ENCODE data around the gene OCIAD2. TPM values are rescaled to one million over a fixed set of nuclear protein-coding genes. Genes with fewer than 3 reads are reported as not detected.

OCIAD2 gene
- total and polyA plus RNA-seq, 8 donors, result 15.5 to 52.4 (median 19.2) TPM

GRCh38 chr4:48947731-48948130 is 41.2 kb upstream of the OCIAD2 start:
- no peak overlapping the region for H3K4me3 ChIP-seq
- intact Hi-C loops (cut with DNase I), result no loop called here
- DNase-seq, result no peak
- WGBS, 2 donors, result 79 to 80% methylated on average over 1 of the region's 1 CpG
- no peak for ATAC-seq
- no peak for TF ChIP-seq CTCF (IDR thresholded peaks at IDR 0.05)
- H3K4me1 ChIP-seq, result no peaks in the 10 kb centered on the region
- no peak overlapping the region for H3K27ac ChIP-seq
- no peaks in the 10 kb centered on the region for H3K9me3 ChIP-seq
- FAIRE-seq, result no peak
- H3K36me3 ChIP-seq, result no peaks in the 10 kb centered on the region
- no peaks in the 10 kb centered on the region for H3K27me3 ChIP-seq

GRCh38 chr4:48945981-48946380 is 39.4 kb upstream of the OCIAD2 start:
- WGBS, 2 donors, result 19 to 28% methylated on average over 2 of the region's 2 CpGs
- Histone ChIP-seq H3K36me3 (no peaks in the 10 kb centered on the region), H3K4me1 (no peaks in the 10 kb centered on the region), H3K27me3 (no peaks in the 10 kb centered on the region), H3K9me3 (no peaks in the 10 kb centered on the region), H3K27ac (no peak overlapping the region), H3K4me3 (no peak overlapping the region)
- TF ChIP-seq CTCF (IDR thresholded peaks at IDR 0.05), result no peak
- DNase-seq (no peak), ATAC-seq (no peak), FAIRE-seq (no peak)
- intact Hi-C loops (cut with DNase I), result no loop called here

GRCh38 chr4:48944756-48945241 is 38.2 kb upstream of the OCIAD2 start:
- TF ChIP-seq CTCF (IDR thresholded peaks at IDR 0.05), result peak in 1 of 4 donors; percentile 13
- DNase-seq, result no peak
- no peak for FAIRE-seq
- 69 to 70% methylated on average over 6 of the region's 6 CpGs for WGBS, 2 donors
- H3K4me1 ChIP-seq, result no peaks in the 10 kb centered on the region
- intact Hi-C loops (cut with DNase I), result no loop called here
- H3K36me3 ChIP-seq, result no peaks in the 10 kb centered on the region
- H3K27me3 ChIP-seq, result no peaks in the 10 kb centered on the region
- ATAC-seq, result no peak
- H3K4me3 ChIP-seq, result no peak overlapping the region
- no peak overlapping the region for H3K27ac ChIP-seq
- H3K9me3 ChIP-seq, result no peaks in the 10 kb centered on the region

- TF ChIP-seq CTCF (IDR thresholded peaks at IDR 0.05), result no peak
- 89% methylated on average over 8 of the region's 8 CpGs for WGBS, 2 donors
- ATAC-seq (peak in 1 of 4 donors; percentile 51), FAIRE-seq (no peak), DNase-seq (no peak)
- Histone ChIP-seq H3K27me3 (no peaks in the 10 kb centered on the region), H3K36me3 (no peaks in the 10 kb centered on the region), H3K9me3 (no peaks in the 10 kb centered on the region), H3K4me3 (no peak overlapping the region), H3K27ac (no peak overlapping the region), H3K4me1 (no peaks in the 10 kb centered on the region)
- intact Hi-C loops (cut with DNase I), result no loop called here
Measured at GRCh38 chr4:48944252-48944651, 37.7 kb upstream of the OCIAD2 start.

GRCh38 chr4:48943387-48943786 is 36.8 kb upstream of the OCIAD2 start:
- no peaks in the 10 kb centered on the region for H3K27me3 ChIP-seq
- H3K4me3 ChIP-seq, result no peak overlapping the region
- no peaks in the 10 kb centered on the region for H3K4me1 ChIP-seq
- H3K9me3 ChIP-seq, result no peaks in the 10 kb centered on the region
- no peaks in the 10 kb centered on the region for H3K36me3 ChIP-seq
- TF ChIP-seq CTCF (IDR thresholded peaks at IDR 0.05), result no peak
- H3K27ac ChIP-seq, result no peak overlapping the region
- WGBS, 2 donors, result 30 to 54% methylated on average over 1 of the region's 1 CpG
- intact Hi-C loops (cut with DNase I), result no loop called here
- ATAC-seq, result no peak
- no peak for FAIRE-seq
- no peak for DNase-seq
